ENCODE measurements around the gene PACRG. TPM values are rescaled to one million over a fixed set of nuclear protein-coding genes. Genes with fewer than 3 reads are reported as not detected.

Gene PACRG
- total RNA-seq (2021; fragmentation: NEBNext Ultra II Directional; extraction: Animal tissue kit (Norgen Biotek cat#: 25700)): 0.54 TPM in 1 of 2 replicates, not detected in the other
- 0.17 and 0.44 TPM in 2 replicates for polyA plus RNA-seq (2011; rRNA removed)
- polyA plus RNA-seq (2011; cell fraction: cytosol; rRNA removed): 0.30 TPM
- polyA plus RNA-seq (2011; cell fraction: nucleus; rRNA removed): 0.50 TPM
- 0.28 to 0.76 TPM (median 0.69 TPM) in 3 of 4 replicates, not detected in the other for polyA plus RNA-seq (2012, experiment 1 of 2)
- polyA plus RNA-seq (2012, experiment 2 of 2): 0.29 TPM
- 0.28 TPM for polyA plus RNA-seq (2013, experiment 1 of 2)
- polyA plus RNA-seq (2013, experiment 2 of 2): 0.22 TPM
- 0.41 and 0.91 TPM in 2 replicates for polyA minus RNA-seq (2011; rRNA and poly(A)+ RNA removed)
- not detected for polyA minus RNA-seq (2011; cell fraction: cytosol; rRNA and poly(A)+ RNA removed)
- 3.9 TPM for polyA minus RNA-seq (2011; cell fraction: nucleus; rRNA and poly(A)+ RNA removed)
- long read RNA-seq, experiment 1, partial matches to known transcripts: 0 of 1 reads
- long read RNA-seq, experiment 1, other reads (novel, unspliced or antisense): 1 of 1 reads
- long read RNA-seq, experiment 2, partial matches to known transcripts: 0 of 2 reads
- long read RNA-seq, experiment 2, other reads (novel, unspliced or antisense): 2 of 2 reads

DNA sequence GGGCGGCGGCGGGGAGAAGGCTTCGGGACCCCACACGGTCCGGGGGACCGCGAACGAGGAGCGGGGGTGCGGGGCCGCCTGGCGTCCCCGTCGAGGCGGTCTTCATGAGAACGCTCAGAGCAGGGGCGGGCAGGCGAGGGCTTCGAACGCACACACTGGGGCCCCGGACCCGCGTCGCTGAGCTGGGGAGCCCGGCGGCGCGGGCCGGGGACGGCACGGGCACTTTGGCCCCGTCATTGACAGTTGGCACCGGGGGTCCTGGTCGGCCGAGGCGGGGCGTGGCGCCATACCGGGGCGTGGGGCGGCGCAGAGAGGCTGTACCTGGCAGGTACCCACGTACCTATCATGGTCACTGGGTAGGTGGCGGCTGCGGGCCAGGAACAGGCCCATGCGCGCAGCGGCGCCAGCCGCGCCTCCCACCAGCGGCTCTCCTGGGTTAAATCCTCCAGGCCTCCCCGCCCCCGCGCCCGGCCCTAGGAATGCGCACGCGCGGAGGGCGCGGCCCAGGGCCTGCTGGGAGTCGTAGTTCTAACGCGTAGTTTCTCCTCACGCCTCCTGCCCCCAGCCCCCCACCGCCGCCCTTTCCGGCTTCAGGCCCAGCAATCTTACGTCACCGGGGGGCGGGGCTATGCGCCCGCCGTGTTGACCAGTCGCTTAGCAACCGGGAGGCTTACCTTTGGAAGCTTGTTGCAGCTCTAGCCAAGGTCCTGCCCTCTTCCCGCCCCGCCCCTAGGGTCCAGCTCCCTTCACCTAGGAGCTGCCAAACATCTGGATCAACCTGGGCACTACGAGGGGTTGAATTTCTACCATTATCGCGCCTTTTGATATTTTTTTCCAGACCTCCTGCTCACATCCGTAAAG is at the start of gene PACRG, which contains the start of gene PRKN:
PACRG (plus strand) TSS at position 653 of the 861 bp plus-strand sequence.
PRKN (minus strand) TSS at position 445 of the 861 bp plus-strand sequence.
- 2% methylated on average over 56 of the region's 84 CpGs; no CpG with 5 or more reads in 1 of the 2 experiments for WGBS, 2 experiments (ENCODE audit: extremely low coverage in 1 of 2, insufficient coverage in 1 of 2, insufficient read length in 1 of 2, insufficient replicate concordance in 2 of 2, low coverage in 1 of 2, low lambda C conversion rate in 2 of 2, missing lambda C conversion rate in 1 of 2)
- no peaks in the 10 kb centered on the region for H4K20me1 ChIP-seq (replicated peaks in 1 of 2; ENCODE audit: control insufficient read depth in 1 of 2, insufficient read depth in 2 of 2, low read length in 2 of 2)
- peak within 1 kb of the TSS; percentile 60 to 70 for H3K4me2 ChIP-seq (ENCODE audit: insufficient read depth in 1 of 2, low read depth in 2 of 2, low read length in 2 of 2)
- no peak within 1 kb of the TSS for H3K14ac ChIP-seq (ENCODE audit: insufficient read length)
- no peaks in the 10 kb centered on the region for H3K79me1 ChIP-seq (ENCODE audit: low read depth, low read length)
- no peaks in the 10 kb centered on the region; a peak in 1 of 7 replicates for H3K4me1 ChIP-seq (replicated peaks in 1 of 4; ENCODE audit: control insufficient read depth in 3 of 4, insufficient read depth in 4 of 4, low read length in 3 of 4)
- H2AK5ac ChIP-seq (ENCODE audit: low read depth, low read length): no peak within 1 kb of the TSS
- peak; percentile 90 for FAIRE-seq
- no peaks in the 10 kb centered on the region for H3K36me3 ChIP-seq (ENCODE audit: control insufficient read depth in 2 of 4, insufficient read depth in 4 of 4, low read length in 3 of 4)
- H3K4ac ChIP-seq (replicated peaks; ENCODE audit: insufficient read length, low read depth, low read length): no peak within 1 kb of the TSS
- peak within 1 kb of the TSS; percentile 95 for H2AFZ ChIP-seq (ENCODE audit: low read length)
- peak within 1 kb of the TSS; percentile 51 to 75 (median 54) for H3K4me3 ChIP-seq (ENCODE audit: extremely low read depth in 1 of 4, insufficient read depth in 2 of 4, low read depth in 3 of 4, low read length in 4 of 4)
- H4K5ac ChIP-seq (ENCODE audit: insufficient read length, low read depth, low read length): no peak within 1 kb of the TSS
- ChIA-PET POLR2A (ENCODE audit: partially characterized antibody) (interaction anchor here (0.7 to 0.9 kb wide), 2 partner anchors 21 to 52 kb away, joined by 4 read pairs; no protein-coding TSS in a partner anchor), CTCF (ENCODE audit: partially characterized antibody) (interaction anchor here (0.5 to 1.5 kb wide), 2 partner anchors 9 kb away, joined by 4 to 6 read pairs; no protein-coding TSS in a partner anchor)
- H2BK12ac ChIP-seq (ENCODE audit: low read depth, low read length): no peak within 1 kb of the TSS
- no peak within 1 kb of the TSS for H4K91ac ChIP-seq (replicated peaks; ENCODE audit: insufficient read length, low read length)
- H3K27ac ChIP-seq (ENCODE audit: low read depth, low read length): peak within 1 kb of the TSS; percentile 68; the same call in 1 of the 2 replicates
- DNase-seq (ENCODE audit: low read depth in 1 of 2, low spot score in 2 of 2): peak; percentile 99
- peak within 1 kb of the TSS; percentile 57; the same call in 1 of the 2 replicates for H4K8ac ChIP-seq (ENCODE audit: extremely low read depth, insufficient read depth, low read length)
- H3K56ac ChIP-seq (replicated peaks; ENCODE audit: insufficient read length, low read depth, low read length): no peak within 1 kb of the TSS
- no peaks in the 10 kb centered on the region for H3K23me2 ChIP-seq (ENCODE audit: low read depth, low read length)
- peak within 1 kb of the TSS in 3 of 4 experiments; percentile 36 to 54 (median 48); a peak in 4 of 7 replicates for H3K9ac ChIP-seq (replicated peaks in 1 of 4; ENCODE audit: extremely low read depth in 1 of 4, low read depth in 3 of 4, low read length in 3 of 4)
- H3K27me3 ChIP-seq (replicated peaks in 1 of 4; ENCODE audit: control insufficient read depth in 3 of 4, extremely low read depth in 1 of 4, insufficient read depth in 3 of 4, low read length in 3 of 4): no peaks in the 10 kb centered on the region; a peak in 2 of 7 replicates
- no peaks in the 10 kb centered on the region for H3K9me3 ChIP-seq (ENCODE audit: insufficient read depth in 2 of 2, low read depth in 1 of 2, low read length in 1 of 2)
- no peak within 1 kb of the TSS for H2BK20ac ChIP-seq (ENCODE audit: low read length)
- no peaks in the 10 kb centered on the region for H3K79me2 ChIP-seq (ENCODE audit: control insufficient read depth in 1 of 2, insufficient read depth in 2 of 2, low read length in 2 of 2)
- no peak within 1 kb of the TSS for H3K18ac ChIP-seq (ENCODE audit: extremely low read depth, low read length)
- H2BK120ac ChIP-seq (replicated peaks; ENCODE audit: low read depth, low read length): no peak within 1 kb of the TSS
- no peak within 1 kb of the TSS for H2BK15ac ChIP-seq (ENCODE audit: low read length)
- H3K23ac ChIP-seq (ENCODE audit: insufficient read length): no peak within 1 kb of the TSS
- no peak within 1 kb of the TSS for H2BK5ac ChIP-seq (ENCODE audit: low read depth, low read length)
- TF ChIP-seq ASH2L (IDR thresholded peaks at IDR 0.05; ENCODE audit: low read length): peak; percentile 60
- no peak for TF ChIP-seq SUZ12 (IDR thresholded peaks at IDR 0.05; ENCODE audit: low read length)
- peak; percentile 88 for TF ChIP-seq CREB1 (IDR thresholded peaks at IDR 0.05)
- TF ChIP-seq TBP (IDR thresholded peaks at IDR 0.05; ENCODE audit: low read depth, low read length): peak; percentile 68; the same call in 1 of the 2 replicates
- no peak for TF ChIP-seq TEAD4 (IDR thresholded peaks at IDR 0.05; ENCODE audit: low read depth, low read length)
- TF ChIP-seq POLR2A (IDR thresholded peaks at IDR 0.05; ENCODE audit: control extremely low read depth in 1 of 2, low read depth in 2 of 2, low read length in 2 of 2): peak; percentile 81 to 82
- TF ChIP-seq, protein P1, sequence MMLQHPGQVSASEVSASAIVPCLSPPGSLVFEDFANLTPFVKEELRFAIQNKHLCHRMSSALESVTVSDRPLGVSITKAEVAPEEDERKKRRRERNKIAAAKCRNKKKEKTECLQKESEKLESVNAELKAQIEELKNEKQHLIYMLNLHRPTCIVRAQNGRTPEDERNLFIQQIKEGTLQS (IDR thresholded peaks at IDR 0.05; ENCODE audit: insufficient read depth, low read depth, low read length): peak; percentile 65
- TF ChIP-seq EGR1 (IDR thresholded peaks at IDR 0.05; ENCODE audit: borderline replicate concordance, low read depth, low read length): peak; percentile 98
